Central memory CD8-positive, alpha-beta T cell (primary cell): ENCODE results near the gene LRRC73.

Experiments used
- ATAC-seq: fragments of 150-1000 bp; cut with Tn5 transposase; replicated peaks from 2 replicates; pipeline ENCODE4 v1.10.0; 2022; ENCODE audit warnings: mild to moderate bottlenecking, moderate FRiP score, moderate number of reproducible peaks; ENCODE audit not compliant: poor library complexity, severe bottlenecking; ENCODE audit errors: extremely low read depth
- DNase-seq, 2 donors: peaks; one replicate each; pipeline ENCODE4 v3.0.0; 2021; ENCODE audit warnings: low spot score in 2 of 2
- H3K27ac Mint-ChIP-seq: one replicate; pipeline ENCODE4 v1.8.0; 2022; ENCODE audit warnings: low read depth, mild to moderate bottlenecking, moderate library complexity, mixed read lengths
- H3K27me3 Mint-ChIP-seq: one replicate; pipeline ENCODE4 v1.8.0; 2022; ENCODE audit warnings: mixed read lengths
- H3K36me3 Mint-ChIP-seq: one replicate; pipeline ENCODE4 v1.8.0; 2022; ENCODE audit warnings: mild to moderate bottlenecking, moderate library complexity, mixed read lengths; ENCODE audit not compliant: insufficient read depth
- H3K4me1 Mint-ChIP-seq: one replicate; pipeline ENCODE4 v1.8.0; 2022; ENCODE audit warnings: mixed read lengths
- H3K4me3 Mint-ChIP-seq: one replicate; pipeline ENCODE4 v1.8.0; 2022; ENCODE audit warnings: mild to moderate bottlenecking, moderate library complexity, mixed read lengths
- H3K9me3 Mint-ChIP-seq: one replicate; pipeline ENCODE4 v1.8.0; 2022; ENCODE audit warnings: mixed read lengths

LRRC73 gene

DNA sequence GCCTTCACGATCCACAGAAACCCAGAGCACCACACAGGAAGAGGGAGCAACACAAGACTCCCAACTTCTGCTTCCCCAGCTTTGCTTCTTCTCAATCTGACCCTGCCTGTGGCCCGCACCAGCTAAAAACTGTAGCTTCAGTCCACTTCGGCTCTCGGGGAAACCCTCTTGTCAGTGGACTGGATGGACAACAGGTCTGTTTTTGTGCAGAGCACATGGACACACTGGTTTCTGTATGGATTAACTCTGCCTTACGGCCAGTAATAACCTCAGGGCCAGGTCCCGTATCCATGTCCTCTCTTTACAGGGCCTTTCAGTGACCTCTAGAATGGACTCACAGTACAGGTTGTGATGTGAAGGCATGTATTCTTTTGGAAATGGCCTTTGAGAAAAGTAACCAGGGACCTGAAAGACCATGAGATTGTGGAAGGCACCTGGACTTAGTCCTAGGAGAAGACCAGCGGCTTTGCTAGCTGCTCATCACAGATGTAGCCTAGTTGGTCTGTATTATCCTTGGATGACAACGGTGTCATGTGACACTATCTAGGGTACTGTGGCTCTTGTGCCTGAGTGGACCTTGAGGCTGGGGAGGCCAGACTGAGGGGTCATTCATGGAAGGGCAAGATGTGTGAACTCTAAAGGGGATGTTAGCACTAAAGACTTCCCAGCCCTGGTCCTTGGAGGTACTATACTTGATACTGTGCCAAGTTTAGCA is 12.6 kb upstream of the LRRC73 start:
- no peak overlapping the region for H3K27ac Mint-ChIP-seq
- ATAC-seq (no peak), DNase-seq (no peak)
- H3K9me3 Mint-ChIP-seq: no peaks in the 10 kb centered on the region
- peaks cover 41% of the 10 kb centered on the region for H3K36me3 Mint-ChIP-seq
- no peak overlapping the region for H3K4me3 Mint-ChIP-seq
- H3K27me3 Mint-ChIP-seq: no peaks in the 10 kb centered on the region
- H3K4me1 Mint-ChIP-seq: no peaks in the 10 kb centered on the region

DNA sequence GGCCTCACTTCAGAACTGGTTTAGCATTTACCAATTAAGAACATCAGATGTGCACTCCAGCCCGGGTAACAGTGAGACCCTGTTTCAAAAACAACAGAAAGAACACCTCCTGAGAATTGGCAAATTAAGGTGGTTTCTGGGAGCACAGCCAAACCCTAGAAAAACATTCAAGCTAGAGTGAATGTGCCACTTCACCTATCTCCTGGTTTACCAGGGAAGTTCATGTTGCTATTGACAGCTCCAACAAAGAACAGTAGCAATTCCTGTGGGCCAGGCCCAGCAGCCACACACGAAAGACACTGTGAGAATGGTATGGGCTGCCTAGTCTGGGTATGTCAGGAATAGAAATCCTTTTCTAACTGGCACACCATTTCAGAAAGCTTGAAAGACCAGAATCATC is 11.7 kb upstream of the LRRC73 start:
- H3K27ac Mint-ChIP-seq: no peak overlapping the region
- ATAC-seq: no peak
- H3K9me3 Mint-ChIP-seq: no peaks in the 10 kb centered on the region
- no peaks in the 10 kb centered on the region for H3K4me1 Mint-ChIP-seq
- H3K36me3 Mint-ChIP-seq: peaks cover 33% of the 10 kb centered on the region
- no peak overlapping the region for H3K4me3 Mint-ChIP-seq
- no peaks in the 10 kb centered on the region for H3K27me3 Mint-ChIP-seq
- no peak for DNase-seq

DNA sequence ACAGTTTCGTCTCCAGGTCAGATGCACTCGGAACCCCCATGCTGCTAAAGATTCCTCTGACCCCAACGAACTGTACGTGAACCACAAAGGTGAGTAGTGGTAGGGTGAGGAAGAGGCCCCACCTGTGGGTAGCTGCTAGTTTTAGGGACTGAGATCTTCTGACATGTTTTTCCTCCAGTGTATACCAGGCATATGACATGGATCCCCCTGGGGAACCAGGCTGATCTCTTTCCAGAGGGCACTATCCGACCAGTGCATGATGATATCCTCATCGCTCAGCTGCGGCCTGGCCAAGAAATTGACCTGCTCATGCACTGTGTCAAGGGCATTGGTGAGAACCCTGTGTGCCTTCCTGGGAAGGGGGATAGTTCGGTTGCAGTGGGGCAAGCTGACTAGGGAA is 10.0 kb upstream of the LRRC73 start:
- H3K9me3 Mint-ChIP-seq: no peaks in the 10 kb centered on the region
- H3K36me3 Mint-ChIP-seq: peaks cover 29% of the 10 kb centered on the region
- H3K27ac Mint-ChIP-seq: no peak overlapping the region
- no peak overlapping the region for H3K4me3 Mint-ChIP-seq
- no peak for DNase-seq
- H3K27me3 Mint-ChIP-seq: no peaks in the 10 kb centered on the region
- ATAC-seq: no peak
- H3K4me1 Mint-ChIP-seq: peaks cover 14% of the 10 kb centered on the region

DNA sequence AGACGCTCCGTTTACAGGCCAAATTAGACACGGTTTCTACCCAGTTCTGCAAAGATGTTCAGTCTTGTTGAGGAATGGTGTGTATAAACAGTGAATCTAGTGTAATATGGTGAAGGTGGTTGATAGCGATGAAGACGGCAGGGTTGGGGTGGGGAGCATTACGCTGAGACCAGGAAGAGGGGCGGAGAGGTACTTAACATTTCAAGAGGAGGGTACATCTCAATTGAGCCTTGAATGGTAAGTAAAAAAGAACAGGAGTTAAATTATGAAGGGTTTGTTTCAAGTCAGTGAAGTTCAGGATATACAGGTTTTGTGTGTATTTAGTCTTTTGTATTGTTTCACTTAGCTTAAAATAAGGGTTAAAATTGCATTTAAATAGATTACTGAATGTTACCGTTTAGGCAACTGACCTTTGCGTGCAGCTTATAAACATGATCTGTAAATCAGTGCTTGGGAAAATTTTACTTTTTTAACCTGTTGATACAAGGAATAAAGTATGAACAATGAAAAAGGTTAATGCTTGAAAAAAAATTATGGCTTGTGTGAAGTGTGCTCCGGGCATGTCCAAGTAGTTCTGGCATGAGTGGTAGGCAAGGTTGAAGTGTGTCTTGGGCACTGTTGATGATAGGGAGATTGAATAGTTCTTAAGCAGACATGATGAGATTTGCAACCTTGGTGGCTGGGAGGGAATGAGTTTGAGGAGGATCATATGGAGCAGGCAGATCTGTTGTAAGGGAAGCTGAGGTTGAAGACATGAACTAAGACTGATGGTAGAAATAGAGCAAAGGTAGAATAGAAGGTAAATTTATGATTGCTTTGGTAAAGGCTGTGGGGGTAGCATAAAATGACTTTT is 7.6 kb upstream of the LRRC73 start:
- Mint-ChIP-seq H3K4me3 (no peak overlapping the region), H3K36me3 (peaks cover 24% of the 10 kb centered on the region), H3K4me1 (peaks cover 28% of the 10 kb centered on the region), H3K27ac (no peak overlapping the region), H3K27me3 (no peaks in the 10 kb centered on the region), H3K9me3 (no peaks in the 10 kb centered on the region)
- DNase-seq (no peak), ATAC-seq (peak; percentile 2)

DNA sequence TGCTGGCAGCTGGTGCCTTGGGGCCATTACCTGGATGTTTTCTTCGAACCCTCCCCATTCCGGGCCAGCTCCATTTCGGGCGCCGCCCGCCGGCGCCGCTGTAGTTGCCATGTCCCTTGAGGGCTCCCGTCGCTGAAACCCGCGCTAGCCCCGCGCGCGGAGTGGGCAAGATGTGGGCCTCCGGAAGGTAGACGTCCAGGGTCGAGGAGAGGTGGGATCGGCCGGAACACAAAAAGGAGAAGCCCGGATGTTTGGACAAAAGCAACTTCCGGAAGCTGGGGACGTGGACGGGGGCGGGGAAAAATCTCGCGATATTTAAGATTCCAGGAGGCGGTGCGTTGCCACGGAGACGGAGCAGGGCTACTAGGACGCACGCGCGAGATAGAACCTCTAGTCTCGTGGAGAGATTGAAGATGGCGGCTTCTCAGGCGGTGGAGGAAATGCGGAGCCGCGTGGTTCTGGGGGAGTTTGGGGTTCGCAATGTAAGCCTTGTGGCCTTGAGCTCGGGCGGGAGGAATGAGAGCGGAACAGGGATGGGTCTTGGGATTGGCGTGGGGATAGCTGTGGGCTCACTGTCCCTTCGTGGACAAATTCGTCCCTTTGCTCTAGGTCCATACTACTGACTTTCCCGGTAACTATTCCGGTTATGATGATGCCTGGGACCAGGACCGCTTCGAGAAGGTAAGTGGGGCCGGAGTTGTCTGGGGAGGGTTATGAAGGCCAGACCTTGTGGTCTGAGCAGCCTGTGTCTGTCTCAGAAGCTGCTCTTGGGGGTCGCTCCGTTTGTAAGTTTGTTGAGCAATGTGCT is 6.8 kb upstream of the LRRC73 start, which contains the start of the genes POLR1C and YIPF3:
POLR1C (plus strand) TSS at position 393 of the 808 bp plus-strand sequence; CDS start at position 414, 21 bp downstream.
YIPF3 (minus strand) TSS at position 230 of the 808 bp plus-strand sequence; CDS start at position 111, 119 bp downstream.
- Mint-ChIP-seq H3K4me1 (peaks cover 28% of the 10 kb centered on the region), H3K4me3 (no peak within 1 kb of the TSS), H3K36me3 (peaks cover 26% of the 10 kb centered on the region), H3K27me3 (no peaks in the 10 kb centered on the region), H3K9me3 (no peaks in the 10 kb centered on the region), H3K27ac (no peak within 1 kb of the TSS)
- peak; percentile 95 for ATAC-seq
- DNase-seq: peak; percentile 95

DNA sequence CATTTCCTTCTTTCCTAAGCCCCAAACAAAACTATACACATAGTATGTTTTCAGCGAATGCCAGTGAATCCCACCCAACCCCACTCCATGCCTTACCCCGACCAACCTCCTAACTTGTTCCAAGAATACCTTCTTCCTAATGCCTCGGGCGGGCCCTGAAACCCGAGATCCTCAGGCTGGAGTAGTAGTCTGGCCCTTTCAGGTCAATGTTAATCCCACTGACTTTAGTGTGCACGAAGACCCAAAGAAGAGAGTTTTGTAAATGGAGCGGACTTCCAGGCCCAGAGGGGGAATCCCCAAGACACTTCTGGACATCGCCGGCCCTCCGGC is 6.2 kb upstream of the LRRC73 start:
- ATAC-seq (peak; percentile 2), DNase-seq (no peak)
- no peaks in the 10 kb centered on the region for H3K9me3 Mint-ChIP-seq
- peaks cover 27% of the 10 kb centered on the region for H3K36me3 Mint-ChIP-seq
- no peak overlapping the region for H3K4me3 Mint-ChIP-seq
- peaks cover 32% of the 10 kb centered on the region for H3K4me1 Mint-ChIP-seq
- no peaks in the 10 kb centered on the region for H3K27me3 Mint-ChIP-seq
- H3K27ac Mint-ChIP-seq: no peak overlapping the region

DNA sequence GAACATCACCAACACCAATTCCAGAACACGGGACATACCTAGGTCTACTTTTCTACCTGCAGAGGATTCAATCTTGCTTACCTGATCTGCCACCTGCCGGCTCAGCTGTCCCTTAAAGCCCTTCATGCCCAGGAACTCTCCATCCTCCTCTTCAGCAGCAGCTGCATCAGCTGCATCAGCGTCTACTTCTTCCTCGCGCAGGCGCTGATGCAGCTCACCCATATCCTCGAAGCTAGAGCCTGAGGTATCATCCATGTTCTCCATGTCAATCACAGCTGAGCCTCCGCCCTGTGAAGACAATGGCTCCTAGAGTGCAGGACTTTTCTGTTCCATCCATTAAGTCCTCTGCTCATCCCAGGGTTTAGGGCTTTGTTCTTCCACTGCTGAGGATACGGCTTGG is 5.7 kb upstream of the LRRC73 start:
- Mint-ChIP-seq H3K36me3 (peaks cover 24% of the 10 kb centered on the region), H3K9me3 (no peaks in the 10 kb centered on the region), H3K4me1 (peaks cover 35% of the 10 kb centered on the region), H3K4me3 (no peak overlapping the region), H3K27ac (no peak overlapping the region), H3K27me3 (no peaks in the 10 kb centered on the region)
- DNase-seq (no peak), ATAC-seq (no peak)

DNA sequence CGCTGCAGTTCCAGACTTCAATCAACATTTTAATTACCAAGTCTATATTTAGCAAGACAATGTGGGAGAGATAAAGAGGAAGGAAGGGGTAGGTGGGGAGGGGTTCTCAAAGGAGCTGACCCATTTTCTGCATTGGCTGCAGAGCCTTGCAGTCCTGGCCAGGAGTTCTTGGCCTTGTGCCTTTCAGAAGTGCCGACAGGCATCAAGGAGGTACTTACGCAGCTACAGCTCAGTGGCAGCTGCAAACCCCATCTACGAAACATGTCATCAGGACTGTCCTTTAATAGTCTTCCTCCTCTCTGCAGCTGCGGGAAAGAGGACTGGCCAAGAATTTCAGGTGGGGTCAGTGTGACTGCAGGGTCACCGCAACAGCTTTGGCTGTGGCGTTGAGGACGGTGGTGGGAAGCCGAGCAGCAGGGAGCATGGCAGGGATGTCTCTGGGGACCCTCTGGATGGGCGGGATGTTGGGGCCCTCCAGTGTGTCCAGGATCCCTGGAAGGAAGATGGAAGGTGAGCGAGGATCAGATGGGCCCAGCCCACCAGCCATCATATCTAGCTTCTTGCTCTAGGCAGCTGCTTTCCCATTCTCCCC is 1.8 kb upstream of the LRRC73 start:
- H3K27ac Mint-ChIP-seq: no peak overlapping the region
- no peaks in the 10 kb centered on the region for H3K9me3 Mint-ChIP-seq
- ATAC-seq (no peak), DNase-seq (no peak)
- H3K36me3 Mint-ChIP-seq: peaks cover 19% of the 10 kb centered on the region
- peaks cover 22% of the 10 kb centered on the region for H3K27me3 Mint-ChIP-seq
- peak overlapping the region; percentile 0 for H3K4me3 Mint-ChIP-seq
- H3K4me1 Mint-ChIP-seq: peaks cover 51% of the 10 kb centered on the region

DNA sequence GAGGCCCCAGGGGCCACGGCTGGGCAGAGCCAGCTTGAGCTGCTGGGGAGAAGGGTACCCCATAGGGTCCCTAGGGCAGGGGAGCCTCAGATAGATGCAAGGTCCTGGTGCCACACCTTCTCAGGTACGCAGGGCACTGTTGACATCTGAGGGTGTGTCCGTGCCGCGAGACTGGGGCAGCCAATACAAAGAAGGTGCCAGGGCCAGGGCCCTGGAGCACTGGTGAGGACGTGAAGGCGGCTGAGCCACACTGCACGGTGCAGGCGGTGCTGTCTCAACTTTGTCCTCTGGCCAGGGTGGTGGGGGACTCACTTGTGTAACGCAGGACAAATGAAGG is 649 bp upstream of the LRRC73 start:
- no peak for ATAC-seq
- H3K9me3 Mint-ChIP-seq: no peaks in the 10 kb centered on the region
- no peak overlapping the region for H3K27ac Mint-ChIP-seq

DNA sequence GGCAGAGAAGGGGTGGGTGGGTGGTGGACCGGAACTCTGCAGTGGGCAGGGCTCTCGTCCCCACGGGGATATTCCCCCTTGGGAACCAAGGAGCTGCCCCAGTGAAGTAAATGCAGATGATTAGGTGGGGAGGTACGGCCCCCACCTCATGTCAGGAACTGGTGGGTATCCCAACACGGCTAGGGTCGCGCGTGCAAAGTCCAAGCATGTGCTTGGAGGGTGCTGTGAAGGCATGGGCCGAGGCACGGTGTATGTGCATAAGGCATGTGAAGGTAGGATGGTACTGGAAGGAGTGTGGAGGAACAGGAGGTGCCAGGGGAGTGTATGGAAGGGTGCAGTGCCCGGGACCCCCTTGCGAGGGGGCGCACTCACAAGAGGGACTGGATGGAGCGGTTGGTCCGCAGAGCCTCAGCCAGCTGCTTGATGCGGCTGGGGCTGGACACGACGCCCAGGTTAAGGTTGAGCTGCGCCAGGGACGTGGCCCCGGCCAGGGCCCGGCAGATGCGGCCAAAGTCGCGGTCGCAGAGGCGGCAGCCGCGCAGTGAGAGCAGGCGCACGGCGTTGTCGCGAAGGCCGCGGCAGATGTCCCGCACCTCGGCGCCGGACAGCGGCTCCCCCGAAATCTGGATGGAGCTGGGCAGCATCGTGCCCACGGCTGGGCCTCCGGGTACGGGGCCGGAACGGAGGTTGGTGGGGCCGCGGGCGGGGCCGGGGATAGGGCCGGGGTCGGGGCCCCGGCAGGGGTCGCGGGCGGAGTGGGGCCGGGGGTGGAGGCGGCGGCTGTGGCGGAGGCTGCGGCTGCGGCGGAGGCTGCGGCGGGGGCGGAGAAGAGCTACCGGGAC is 783 bp downstream of the LRRC73 start:
- ATAC-seq (no peak), DNase-seq (no peak)
- H3K4me1 Mint-ChIP-seq: peaks cover 40% of the 10 kb centered on the region
- peak overlapping the region; percentile 38 for H3K27ac Mint-ChIP-seq
- H3K9me3 Mint-ChIP-seq: no peaks in the 10 kb centered on the region
- H3K27me3 Mint-ChIP-seq: peaks cover 22% of the 10 kb centered on the region
- peaks cover 18% of the 10 kb centered on the region for H3K36me3 Mint-ChIP-seq
- H3K4me3 Mint-ChIP-seq: peak overlapping the region; percentile 82

More for the DNA sequence above, 649 bp upstream of the LRRC73 start:
- peaks cover 22% of the 10 kb centered on the region for H3K27me3 Mint-ChIP-seq
- peak overlapping the region; percentile 73 for H3K4me3 Mint-ChIP-seq
- peaks cover 21% of the 10 kb centered on the region for H3K36me3 Mint-ChIP-seq
- H3K4me1 Mint-ChIP-seq: peaks cover 53% of the 10 kb centered on the region
- no peak for DNase-seq

DNA sequence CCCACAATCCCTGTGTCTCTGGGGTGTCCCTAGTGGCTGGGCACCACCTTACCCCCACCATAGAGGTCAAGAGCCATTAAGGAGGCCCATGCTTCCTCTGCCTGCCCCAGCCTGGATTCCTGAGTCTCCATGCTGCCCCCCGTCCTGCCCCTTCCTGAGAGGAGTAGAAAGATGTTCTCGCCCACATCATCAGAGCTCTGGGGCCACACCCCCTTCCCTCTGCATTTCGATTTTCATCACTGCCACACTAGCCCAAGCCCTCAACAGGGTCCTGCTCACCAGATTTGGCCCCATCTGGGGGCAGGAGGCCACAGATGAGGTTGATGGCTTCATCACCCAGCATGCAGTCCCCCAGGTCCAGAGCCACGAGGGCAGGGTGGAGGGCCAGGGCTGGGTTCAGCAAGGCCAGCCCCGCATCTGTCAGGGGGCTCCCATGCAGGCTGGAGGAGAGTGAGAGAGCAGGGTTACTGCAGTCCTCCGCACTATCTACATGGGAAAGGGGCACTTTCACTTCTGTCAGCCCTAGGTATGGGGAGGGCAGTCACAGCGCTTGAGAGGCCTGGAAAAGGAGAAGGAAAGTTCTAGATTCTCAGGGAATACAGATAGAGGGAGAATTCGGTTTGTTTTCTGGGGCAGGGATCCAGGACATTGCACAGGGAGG is 1.5 kb downstream of the LRRC73 start:
- ATAC-seq: no peak
- H3K4me3 Mint-ChIP-seq: peak overlapping the region; percentile 82
- no peak for DNase-seq
- no peaks in the 10 kb centered on the region for H3K9me3 Mint-ChIP-seq
- H3K4me1 Mint-ChIP-seq: peaks cover 37% of the 10 kb centered on the region
- peaks cover 22% of the 10 kb centered on the region for H3K27me3 Mint-ChIP-seq
- H3K36me3 Mint-ChIP-seq: peaks cover 24% of the 10 kb centered on the region
- peak overlapping the region; percentile 38 for H3K27ac Mint-ChIP-seq
